H9 (cell line): ENCODE results near the gene NAPB. TPM values are rescaled to one million over a fixed set of nuclear protein-coding genes. Genes with fewer than 3 reads are reported as not detected.

Source experiments
- DNase-seq: peaks from one replicate; pipeline ENCODE4 v3.0.0-alpha.2; 2017
- H2AFZ ChIP-seq: one replicate; pipeline ENCODE4 v1.6.1; 2013; ENCODE audit warnings: mild to moderate bottlenecking, low read length, control low read depth, moderate library complexity
- H2AK5ac ChIP-seq: 2 replicates; pipeline ENCODE4 v1.6.1; 2013; ENCODE audit warnings: low read length, control low read depth, mixed read lengths; ENCODE audit not compliant: insufficient read length
- H2BK120ac ChIP-seq: one replicate; pipeline ENCODE4 v1.6.1; 2013; ENCODE audit warnings: low read depth, mild to moderate bottlenecking, low read length, control low read depth, inconsistent platforms; ENCODE audit not compliant: poor library complexity, severe bottlenecking
- H2BK12ac ChIP-seq: 2 replicates; pipeline ENCODE4 v1.6.1; 2013; ENCODE audit warnings: low read length, control low read depth, mixed read lengths, low read depth; ENCODE audit not compliant: insufficient read length
- H2BK15ac ChIP-seq: 2 replicates; pipeline ENCODE4 v1.6.1; 2013; ENCODE audit warnings: low read depth, low read length, control low read depth
- H2BK20ac ChIP-seq: one replicate; pipeline ENCODE4 v1.6.1; 2013; ENCODE audit warnings: low read depth, mild to moderate bottlenecking, low read length, control low read depth, inconsistent platforms; ENCODE audit not compliant: poor library complexity, severe bottlenecking
- H2BK5ac ChIP-seq: 2 replicates; pipeline ENCODE4 v1.6.1; 2013; ENCODE audit warnings: low read length, control low read depth, mixed read lengths; ENCODE audit not compliant: insufficient read length
- H3K14ac ChIP-seq: 2 replicates; pipeline ENCODE4 v1.6.1; 2013; ENCODE audit warnings: low read length, control low read depth; ENCODE audit not compliant: insufficient read depth
- H3K18ac ChIP-seq: 2 replicates; pipeline ENCODE4 v1.6.1; 2013; ENCODE audit warnings: low read depth, mild to moderate bottlenecking, mixed read lengths, low read length, control low read depth; ENCODE audit not compliant: insufficient read length
- H3K23ac ChIP-seq: 2 replicates; pipeline ENCODE4 v1.6.1; 2013; ENCODE audit warnings: low read length, control low read depth, mixed read lengths, low read depth; ENCODE audit not compliant: insufficient read length
- H3K23me2 ChIP-seq: 2 replicates; pipeline ENCODE4 v1.6.1; 2013; ENCODE audit warnings: low read depth, mild to moderate bottlenecking, mixed read lengths, low read length, control low read depth; ENCODE audit not compliant: insufficient read length, poor library complexity, severe bottlenecking
- H3K27ac ChIP-seq: 2 replicates; pipeline ENCODE4 v1.5.1; 2013; ENCODE audit warnings: low read length, control low read depth, mixed read lengths, low read depth; ENCODE audit not compliant: insufficient read length
- H3K27me3 ChIP-seq: 2 replicates; pipeline ENCODE4 v1.6.1; 2013; ENCODE audit warnings: low read length, control low read depth, inconsistent platforms; ENCODE audit not compliant: insufficient read depth
- H3K4ac ChIP-seq: 2 replicates; pipeline ENCODE4 v1.6.1; 2013; ENCODE audit warnings: low read depth, mild to moderate bottlenecking, control low read depth, inconsistent platforms, low read length, moderate library complexity
- H3K4me1 ChIP-seq: 2 replicates; pipeline ENCODE4 v1.6.1; 2013; ENCODE audit warnings: low read length, control low read depth, inconsistent platforms; ENCODE audit not compliant: insufficient read depth
- H3K4me2 ChIP-seq: 2 replicates; pipeline ENCODE4 v1.6.1; 2013; ENCODE audit warnings: low read length, control low read depth, mixed read lengths; ENCODE audit not compliant: insufficient read length, insufficient read depth
- H3K56ac ChIP-seq: 2 replicates; pipeline ENCODE4 v1.6.1; 2013; ENCODE audit warnings: low read depth, mild to moderate bottlenecking, mixed read lengths, low read length, control low read depth; ENCODE audit not compliant: insufficient read length
- H3K79me1 ChIP-seq: 2 replicates; pipeline ENCODE4 v1.6.1; 2013; ENCODE audit warnings: low read depth, mild to moderate bottlenecking, moderate library complexity, low read length, control low read depth, inconsistent platforms; ENCODE audit not compliant: insufficient read depth, poor library complexity, severe bottlenecking
- H3K79me2 ChIP-seq: 2 replicates; pipeline ENCODE4 v1.6.1; 2013; ENCODE audit warnings: low read length, control low read depth, inconsistent platforms; ENCODE audit not compliant: insufficient read depth
- H3K9ac ChIP-seq: 2 replicates; pipeline ENCODE4 v1.6.1; 2013; ENCODE audit warnings: low read length, control low read depth, mixed read lengths; ENCODE audit not compliant: insufficient read length; ENCODE audit errors: extremely low read depth
- H3K9me3 ChIP-seq: one replicate; pipeline ENCODE4 v1.6.1; 2013; ENCODE audit warnings: low read depth, low read length, inconsistent platforms; ENCODE audit not compliant: control insufficient read depth
- H3T11ph ChIP-seq: one replicate; pipeline ENCODE4 v1.6.1; 2013; ENCODE audit warnings: mild to moderate bottlenecking, low read length, control low read depth, inconsistent platforms
- H4K20me1 ChIP-seq: one replicate; pipeline ENCODE4 v1.6.1; 2013; ENCODE audit not compliant: control insufficient read depth, insufficient read length, insufficient read depth
- H4K5ac ChIP-seq: 2 replicates; pipeline ENCODE4 v1.6.1; 2013; ENCODE audit warnings: low read depth, mild to moderate bottlenecking, mixed read lengths, low read length, control low read depth; ENCODE audit not compliant: insufficient read length
- H4K8ac ChIP-seq: replicated peaks from 2 replicates; pipeline ENCODE4 v1.6.1; 2013; ENCODE audit warnings: low read length, control low read depth, mixed read lengths, low read depth; ENCODE audit not compliant: insufficient read length
- H4K91ac ChIP-seq: 2 replicates; pipeline ENCODE4 v1.6.1; 2013; ENCODE audit warnings: low read depth, mild to moderate bottlenecking, moderate library complexity, mixed read lengths, low read length, control low read depth; ENCODE audit not compliant: insufficient read length
- H3K27ac Mint-ChIP-seq, 3 experiments: 2 replicates in 2 of 3; 3 replicates in 1 of 3; pipeline ENCODE4 v1.8.0; 2020 to 2021; ENCODE audit warnings: mixed read lengths in 3 of 3, mild to moderate bottlenecking in 1 of 3, moderate library complexity in 1 of 3
- H3K27me3 Mint-ChIP-seq: 2 replicates; pipeline ENCODE4 v1.8.0; 2021; ENCODE audit warnings: low read depth, mild to moderate bottlenecking, moderate library complexity, mixed read lengths
- H3K36me3 Mint-ChIP-seq, 3 experiments: 2 replicates in 2 of 3; 3 replicates in 1 of 3; pipeline ENCODE4 v1.8.0; 2020 to 2021; ENCODE audit warnings: low read depth in 3 of 3, mixed read lengths in 3 of 3; ENCODE audit not compliant: insufficient read depth in 1 of 3
- H3K4me1 Mint-ChIP-seq, 2 experiments: 2 replicates each; pipeline ENCODE4 v1.8.0; 2020; ENCODE audit warnings: mixed read lengths in 2 of 2
- H3K4me3 Mint-ChIP-seq, 2 experiments: 2 replicates in 1 of 2; 3 replicates in 1 of 2; pipeline ENCODE4 v1.8.0; 2020 to 2021; ENCODE audit warnings: mild to moderate bottlenecking in 2 of 2, mixed read lengths in 2 of 2, moderate library complexity in 1 of 2
- H3K9me3 Mint-ChIP-seq, 2 experiments: 2 replicates in 1 of 2; 3 replicates in 1 of 2; pipeline ENCODE4 v1.8.0; 2020; ENCODE audit warnings: mild to moderate bottlenecking in 2 of 2, mixed read lengths in 2 of 2, moderate library complexity in 1 of 2
- CTCF ChIP-seq: fragments of 200-600 bp; sonication (generic); conservative IDR thresholded peaks from 3 replicates; pipeline ENCODE4 v1.8.0; 2021; ENCODE audit warnings: antibody characterized with exemption, mild to moderate bottlenecking
- WGBS: extraction: QIAGEN DNeasy Blood & Tissue Kit; methylation state at CpG from one replicate; pipeline ENCODE4 v1.1.7; 2013; ENCODE audit warnings: missing lambda C conversion rate, low lambda C conversion rate, mixed read lengths; ENCODE audit not compliant: insufficient read length; ENCODE audit errors: extremely low coverage; 5-methylcytosine and 5-hydroxymethylcytosine counted together
- total RNA-seq: library from RNA; stranded (reverse); gene quantifications from 2 replicates; pipeline ENCODE4 v1.2.1, GENCODE V29; 2021

NAPB gene
- total RNA-seq, 1 experiment from 2014 or later = 10.4 TPM

GRCh38 chr20:23441850-23442313, 20.6 kb upstream of the NAPB start:
- H2AK5ac ChIP-seq = no peak overlapping the region
- no peaks in the 10 kb centered on the region for H3K9me3 ChIP-seq
- Mint-ChIP-seq H3K4me3 (no peak overlapping the region; a peak in 1 of 5 replicates), H3K36me3 (no peaks in the 10 kb centered on the region), H3K27ac (peak overlapping the region in 1 of 3 experiments; percentile 88; a peak in 1 of 7 replicates), H3K4me1 (peaks cover 4 to 8% of the 10 kb centered on the region in 2 experiments), H3K27me3 (no peaks in the 10 kb centered on the region; the same call in 1 of the 2 replicates), H3K9me3 (no peaks in the 10 kb centered on the region)
- no peak overlapping the region for H3K4me2 ChIP-seq
- no peak overlapping the region for H2BK12ac ChIP-seq
- H4K5ac ChIP-seq = no peak overlapping the region
- H2BK20ac ChIP-seq = no peak overlapping the region
- no peaks in the 10 kb centered on the region for H3K27me3 ChIP-seq
- no peak overlapping the region for H3K4ac ChIP-seq
- no peak overlapping the region for H2BK15ac ChIP-seq
- H3K56ac ChIP-seq = no peak overlapping the region
- no peak overlapping the region for H3K18ac ChIP-seq
- H3K27ac ChIP-seq = no peak overlapping the region
- no peaks in the 10 kb centered on the region for H3K23me2 ChIP-seq
- no peak overlapping the region for H3K14ac ChIP-seq
- peak; percentile 95 for TF ChIP-seq CTCF
- H3K79me1 ChIP-seq = no peaks in the 10 kb centered on the region
- no peaks in the 10 kb centered on the region for H3K79me2 ChIP-seq
- peak; percentile 92 for DNase-seq
- H4K20me1 ChIP-seq = no peaks in the 10 kb centered on the region
- no CpG with 5 or more reads among the region's 8 CpGs for WGBS
- no peak overlapping the region for H2BK120ac ChIP-seq
- no peak overlapping the region for H2AFZ ChIP-seq
- H3T11ph ChIP-seq = no peak overlapping the region
- no peak overlapping the region for H3K9ac ChIP-seq
- H4K8ac ChIP-seq = no peak overlapping the region
- H3K4me1 ChIP-seq = no peaks in the 10 kb centered on the region
- no peak overlapping the region for H4K91ac ChIP-seq
- no peak overlapping the region for H2BK5ac ChIP-seq
- no peak overlapping the region for H3K23ac ChIP-seq
